ENCODE data around the gene EIPR1.
"Not testable (repeated sequence)": the region's sequence is repeated elsewhere in the genome, so short reads cannot be mapped to it uniquely, and the experiment has no call there.

Gene EIPR1

GRCh38 chr2:3399829-3400228 is 22.2 kb upstream of the EIPR1 start:
- no peak for DNase-seq

GRCh38 chr2:3399381-3399780 is 21.8 kb upstream of the EIPR1 start:
- no peak for DNase-seq

DNA sequence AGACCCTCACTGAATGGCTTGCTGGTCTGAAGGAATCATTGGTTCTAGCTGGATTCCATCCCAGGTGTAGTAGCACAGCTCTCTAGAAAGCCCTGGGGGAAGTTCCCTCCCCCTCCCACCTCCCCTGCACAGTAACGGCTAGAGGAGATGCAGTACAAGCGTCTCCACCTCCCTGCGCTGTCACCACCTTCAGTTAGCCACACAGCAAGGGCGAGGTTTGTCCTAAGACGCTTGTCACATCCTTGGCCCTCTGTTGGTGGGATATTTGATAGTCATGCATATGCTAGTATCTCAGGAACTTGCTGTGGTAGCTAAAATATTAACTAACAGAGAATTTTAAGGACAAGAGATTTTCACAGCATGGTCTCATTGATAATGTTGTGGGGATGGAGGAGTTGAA is 21.2 kb upstream of the EIPR1 start:
- no peak for DNase-seq

DNA sequence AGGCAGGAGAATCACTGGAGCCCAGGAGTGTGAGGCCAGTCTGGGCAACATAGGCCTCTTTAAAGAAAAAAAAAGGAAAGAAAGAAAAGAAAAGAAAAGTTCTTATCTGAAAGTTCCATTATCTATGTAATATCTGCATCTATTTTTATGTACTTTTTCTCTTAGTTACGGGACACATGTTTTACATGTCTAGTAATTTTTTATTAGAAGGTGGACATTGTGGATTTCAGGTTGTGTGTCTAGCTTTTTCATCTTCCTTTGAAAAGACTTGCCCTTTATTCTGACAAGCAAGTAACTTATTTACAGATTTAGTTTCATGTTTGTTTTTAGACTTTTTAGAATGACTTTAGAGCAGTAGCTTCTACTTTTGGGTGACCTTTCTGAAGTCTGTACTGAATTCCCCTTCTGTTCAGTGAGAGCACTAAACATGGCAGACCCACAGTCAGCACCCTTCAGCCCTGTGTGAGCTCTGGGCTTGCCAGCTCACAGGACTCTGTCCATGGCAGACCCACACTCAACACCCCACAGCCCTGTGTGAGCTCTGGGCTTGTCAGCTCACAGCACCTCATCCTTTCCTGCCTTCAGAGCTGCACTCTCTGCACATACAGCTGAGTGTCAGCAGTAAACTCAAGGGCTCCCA is 19.4 kb upstream of the EIPR1 start:
- DNase-seq, result no peak

- no peak for DNase-seq
Measured at GRCh38 chr2:3392216-3392615, 14.6 kb upstream of the EIPR1 start.

DNA sequence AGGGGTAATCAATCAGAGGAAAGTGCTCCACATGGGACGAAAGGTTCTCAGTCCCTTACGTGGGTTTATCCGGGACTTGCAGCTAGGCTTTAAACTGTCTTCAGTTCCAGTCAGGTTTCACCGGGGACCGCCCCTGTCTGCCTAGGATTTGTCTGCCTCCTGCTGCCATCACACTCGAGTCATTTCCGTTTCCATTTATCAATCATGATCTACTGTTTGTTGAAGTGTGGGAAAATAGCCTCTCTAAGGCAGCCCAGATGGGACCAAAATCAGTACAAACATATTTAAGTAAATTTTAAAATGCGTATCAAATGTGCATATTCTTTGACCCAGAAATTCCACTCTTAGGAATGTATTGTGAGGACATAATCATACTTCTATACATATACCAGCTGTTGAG is 12.4 kb upstream of the EIPR1 start:
- no peak for DNase-seq

DNA sequence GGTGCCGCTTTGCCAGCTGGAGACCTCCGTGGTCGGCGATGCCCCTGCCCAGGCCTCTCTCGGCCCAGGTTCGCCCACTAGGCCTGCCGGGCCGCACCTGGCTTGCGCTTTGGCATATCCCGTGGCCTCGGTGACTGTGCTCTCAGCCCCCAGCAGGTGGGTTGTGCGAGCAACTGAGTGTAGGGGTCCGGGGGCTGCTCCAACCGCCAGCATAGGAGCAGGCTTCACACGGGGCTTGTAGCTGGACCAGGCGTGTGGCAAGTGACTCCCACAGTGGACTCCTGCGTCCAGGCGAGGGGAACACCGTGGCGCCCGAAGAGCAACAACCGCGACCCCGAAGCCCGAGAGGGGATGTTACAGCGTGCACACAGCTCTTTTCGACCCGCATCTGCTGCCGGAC is 11.6 kb upstream of the EIPR1 start:
- DNase-seq, result no peak

DNA sequence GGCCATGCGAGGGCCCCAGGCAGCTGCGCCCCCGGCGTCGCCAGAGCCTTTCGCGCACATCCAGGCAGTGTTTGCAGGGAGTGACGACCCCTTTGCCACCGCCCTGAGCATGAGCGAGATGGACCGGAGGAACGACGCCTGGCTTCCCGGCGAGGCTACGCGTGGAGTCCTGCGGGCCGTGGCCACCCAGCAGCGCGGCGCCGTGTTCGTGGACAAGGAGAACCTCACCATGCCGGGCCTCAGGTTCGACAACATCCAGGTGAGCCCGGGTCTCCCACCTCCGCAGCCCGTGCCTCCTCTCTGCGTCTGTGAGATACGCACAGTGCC is 10.8 kb upstream of the EIPR1 start:
- DNase-seq, result no peak

GRCh38 chr2:3387644-3388411 is 10.2 kb upstream of the EIPR1 start:
- no peak for DNase-seq

GRCh38 chr2:3387011-3387410 is 9.4 kb upstream of the EIPR1 start:
- no peak for DNase-seq

GRCh38 chr2:3386448-3386958 is 8.9 kb upstream of the EIPR1 start:
- no peak for DNase-seq

GRCh38 chr2:3379647-3380534 is 2.3 kb upstream of the EIPR1 start, which contains the start of gene TRAPPC12:
TRAPPC12 (plus strand) TSS chr2:3379694; CDS start chr2:3387624, 7,930 bp downstream.
- DNase-seq, result peak; percentile 88

- no peak for DNase-seq
Measured at GRCh38 chr2:3379339-3379646, 1.7 kb upstream of the EIPR1 start.

DNA sequence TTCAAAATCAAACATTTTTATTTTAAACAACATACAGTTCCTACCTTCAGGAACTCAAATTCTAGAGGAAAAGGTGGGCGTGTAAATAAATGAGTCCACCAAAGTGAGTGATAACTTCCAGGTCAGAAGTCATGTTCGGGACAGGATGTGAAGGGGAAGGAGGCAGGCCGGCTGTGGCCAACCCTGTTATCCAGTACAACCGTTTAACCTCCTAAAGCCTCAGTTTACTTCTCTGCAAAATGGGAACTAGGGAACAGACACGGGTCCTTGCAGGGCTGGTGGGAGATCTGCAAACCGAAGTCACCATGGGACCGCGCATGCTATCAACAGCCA is 373 bp downstream of the EIPR1 start:
- peak; percentile 24 for DNase-seq

DNA sequence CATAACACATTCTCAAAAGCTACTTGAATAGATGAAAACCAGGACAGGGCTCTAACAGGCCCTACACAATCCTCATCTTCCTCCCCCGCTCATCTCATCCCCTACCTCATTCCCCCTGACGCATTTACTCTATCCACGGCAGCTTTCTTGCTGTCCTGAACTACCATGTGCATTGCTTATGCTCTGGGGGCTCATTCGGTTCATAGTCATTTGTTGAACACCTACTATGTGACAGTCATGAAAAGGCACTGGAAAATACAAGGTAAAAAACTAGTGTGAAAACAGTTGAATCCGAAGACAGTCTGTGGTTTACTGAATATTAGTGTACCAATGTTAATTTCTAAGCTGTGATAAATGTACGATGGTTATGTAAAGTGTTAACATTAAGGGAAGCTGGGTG is 797 bp downstream of the EIPR1 start:
- DNase-seq, result no peak

- not testable (repeated sequence) for DNase-seq
Measured at GRCh38 chr2:3369340-3370181, 8.1 kb downstream of the EIPR1 start.

GRCh38 chr2:3368261-3368722 is 9.3 kb downstream of the EIPR1 start:
- no peak for DNase-seq

- DNase-seq, result no peak
Measured at GRCh38 chr2:3365219-3365618, 12.4 kb downstream of the EIPR1 start.

- DNase-seq, result no peak
Measured at GRCh38 chr2:3361518-3362389, 15.9 kb downstream of the EIPR1 start.

DNA sequence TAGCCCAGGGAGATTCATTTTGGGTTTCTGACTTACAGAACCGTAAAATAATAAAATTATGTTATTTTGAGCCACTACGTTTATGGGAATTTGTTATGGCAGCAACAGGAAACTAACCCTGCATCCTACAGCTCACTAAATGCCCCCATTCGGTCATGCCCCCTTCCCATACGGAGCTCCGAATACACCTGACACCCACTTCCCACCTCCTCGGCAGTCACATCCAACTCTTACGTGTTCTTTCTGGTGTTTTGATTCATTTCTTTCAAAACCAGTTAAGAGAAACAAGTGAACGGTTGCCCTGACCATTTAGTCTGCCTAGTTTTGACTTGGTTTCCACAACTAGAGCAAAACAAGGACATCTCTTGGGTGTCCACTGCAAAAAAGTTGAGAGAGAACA is 19.7 kb downstream of the EIPR1 start:
- DNase-seq, result no peak

- not testable (repeated sequence) for DNase-seq
Measured at GRCh38 chr2:3357446-3357845, 20.2 kb downstream of the EIPR1 start.

DNA sequence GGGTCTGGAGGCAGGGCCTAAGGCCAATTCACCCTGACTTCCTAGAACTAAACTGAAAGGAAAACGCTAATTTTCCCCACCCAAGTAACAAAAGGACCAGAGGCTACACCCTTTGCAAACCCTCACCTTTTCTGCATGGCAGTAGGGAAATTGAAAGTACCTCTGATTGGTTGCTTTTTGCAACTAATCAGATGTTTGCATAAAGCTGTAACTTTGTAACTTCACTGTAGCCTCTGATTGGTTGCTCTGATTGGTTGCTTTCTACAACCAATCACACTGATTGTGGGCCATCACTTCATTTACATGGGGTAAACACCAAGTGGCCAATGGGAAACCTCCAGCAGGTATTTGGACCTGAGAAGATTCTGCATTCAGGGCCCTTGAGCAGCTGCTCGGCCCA is 20.8 kb downstream of the EIPR1 start:
- DNase-seq, result no peak

All from NCI-H2227 treated with DMSO at 0.1 percent for 48 hours (cell line).